Superior temporal gyrus (tissue), 1 donor: Measurements from ENCODE around the gene LRRC75B.
A peak's percentile ranks its signal among the peaks of the same experiment; 100 is the strongest.

Source experiments
- DNase-seq: peaks from one replicate; pipeline ENCODE4 v3.0.0-alpha.2; 2016; ENCODE audit errors: extremely low spot score

LRRC75B gene

GRCh38 chr22:24587251-24587650 lies 5.6 kb downstream of the LRRC75B start:
- DNase-seq = no peak

GRCh38 chr22:24585927-24586546 lies 6.8 kb downstream of the LRRC75B start:
- DNase-seq = no peak

- DNase-seq = no peak
Measured at GRCh38 chr22:24585461-24585860, 7.4 kb downstream of the LRRC75B start.

GRCh38 chr22:24584871-24585411 lies 7.9 kb downstream of the LRRC75B start:
- DNase-seq = no peak

DNA sequence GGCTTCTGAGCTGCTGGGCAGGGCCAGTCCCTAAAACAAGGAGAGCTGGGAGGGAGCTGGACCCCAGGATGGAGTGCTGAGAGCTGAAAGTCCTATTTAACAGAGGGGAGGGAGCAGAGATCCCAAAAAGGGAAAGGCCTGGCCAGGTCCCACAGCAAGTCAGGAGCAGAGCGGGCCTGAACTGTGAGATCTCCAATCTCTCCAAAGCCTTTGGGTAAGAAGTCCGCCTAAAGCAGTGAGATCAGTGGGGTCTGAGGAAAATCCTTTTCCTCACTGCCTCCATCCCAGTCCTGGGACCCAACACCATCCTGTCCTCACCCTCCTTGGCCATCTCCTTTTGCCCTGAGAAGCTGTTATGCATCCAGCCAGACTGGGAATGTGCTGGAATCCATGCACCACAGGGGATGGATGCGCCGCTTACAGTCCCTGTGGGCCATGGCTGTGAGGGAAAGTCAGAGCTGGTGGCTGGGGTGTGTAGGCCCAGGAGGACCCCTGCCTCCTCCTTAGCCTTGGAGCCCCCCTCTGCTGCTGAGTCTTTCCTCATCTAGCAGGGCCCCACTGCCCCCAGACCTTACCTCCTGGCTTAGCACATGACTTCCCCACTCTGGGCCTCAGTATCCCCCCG lies 8.6 kb downstream of the LRRC75B start:
- no peak for DNase-seq

GRCh38 chr22:24583221-24584165 lies 9.4 kb downstream of the LRRC75B start:
- no peak for DNase-seq

GRCh38 chr22:24582056-24582814 lies 10.6 kb downstream of the LRRC75B start:
- no peak for DNase-seq

DNA sequence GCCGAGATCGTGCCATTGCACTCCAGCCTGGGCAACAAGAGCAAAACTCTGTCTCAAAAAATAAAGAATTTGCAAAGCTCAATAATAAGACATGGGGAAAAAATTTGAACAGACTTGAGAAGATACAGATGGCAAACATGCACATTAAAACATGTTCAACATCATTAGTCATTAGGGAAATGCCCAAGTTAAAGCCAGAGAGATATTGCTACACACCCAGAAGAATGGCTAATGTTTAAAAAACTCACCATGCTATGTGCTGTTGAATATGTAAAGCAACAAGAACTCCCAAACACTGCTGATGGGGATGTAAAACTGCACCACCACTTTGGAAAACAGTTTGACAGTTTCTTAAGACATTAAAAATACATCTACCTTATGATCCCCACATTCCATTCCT lies 12.6 kb downstream of the LRRC75B start:
- no peak for DNase-seq

DNA sequence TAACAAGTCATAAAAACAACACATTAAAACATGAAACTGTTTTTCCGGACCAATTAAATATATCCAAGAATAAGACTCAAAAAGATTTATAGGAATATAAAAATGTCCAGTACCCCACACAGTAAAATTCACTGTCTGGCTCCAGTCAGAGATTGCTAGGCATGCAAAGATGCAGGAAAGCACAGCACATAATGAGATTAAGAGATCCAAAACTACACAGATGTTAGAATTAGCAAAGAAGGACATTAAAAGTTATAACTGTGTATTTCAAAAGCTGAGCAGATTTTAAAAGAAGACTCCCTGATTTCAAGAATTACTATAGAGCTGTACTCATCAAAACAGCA lies 13.6 kb downstream of the LRRC75B start:
- no peak for DNase-seq

DNA sequence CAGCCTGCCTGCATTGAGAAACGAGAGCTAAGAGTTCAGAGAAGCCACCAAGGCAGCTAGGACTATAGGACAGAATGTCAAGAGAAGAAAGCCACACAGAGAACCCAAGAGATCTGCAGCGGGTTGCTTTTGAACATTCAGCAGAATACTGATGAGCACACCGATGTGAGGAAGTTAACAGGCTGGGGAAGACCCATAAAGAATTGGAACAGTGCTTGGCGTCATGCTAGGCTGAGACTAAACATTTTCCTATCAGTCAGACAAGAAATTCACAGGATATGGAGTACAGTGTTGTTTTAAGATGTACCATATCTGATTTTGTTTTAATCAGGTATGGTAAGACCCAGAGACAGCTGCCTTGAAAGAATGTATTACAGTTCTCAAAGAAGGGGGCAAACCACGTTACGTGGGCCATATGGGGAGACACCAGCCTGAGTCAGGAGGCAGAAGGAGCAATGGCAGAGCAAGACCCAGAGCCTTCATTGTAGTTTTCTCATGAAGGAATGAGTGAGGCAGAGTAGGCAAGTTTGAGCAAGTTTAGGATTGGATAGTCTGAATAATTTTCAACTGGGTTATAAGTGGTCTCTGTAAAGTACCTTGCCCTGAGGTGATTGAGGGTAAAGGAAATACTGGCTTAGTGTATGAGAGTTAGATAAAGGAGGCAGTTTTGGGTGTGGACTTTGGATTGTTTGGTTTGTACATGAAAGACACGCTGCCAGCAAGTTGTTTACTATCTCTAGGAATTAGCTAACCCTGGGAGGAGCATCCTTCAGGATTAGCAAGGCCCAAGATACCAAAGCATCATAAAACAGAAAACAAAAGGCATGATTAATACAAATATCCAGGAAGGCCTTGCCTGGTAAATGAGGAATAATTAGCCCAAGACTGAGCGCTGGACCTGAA lies 14.3 kb downstream of the LRRC75B start:
- DNase-seq = no peak

DNA sequence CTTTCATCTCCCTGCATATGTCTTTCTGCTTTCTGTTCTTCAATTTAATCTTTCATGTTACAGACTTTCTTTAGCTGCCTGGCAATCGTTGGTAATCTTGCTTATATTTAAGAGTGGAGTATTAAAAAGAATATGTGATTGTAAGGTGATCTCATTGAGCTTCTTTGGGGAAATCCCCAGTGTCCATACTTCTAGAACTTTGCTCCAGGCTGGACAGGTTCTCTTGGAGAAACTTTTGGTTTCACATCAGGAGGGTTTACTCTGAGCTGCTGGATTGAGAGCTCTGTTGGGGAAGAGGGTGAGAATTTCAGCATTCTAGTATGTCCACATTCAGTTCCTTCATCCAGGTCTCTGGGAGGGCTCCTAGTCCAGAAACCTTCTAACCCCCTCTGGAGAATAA lies 16.1 kb downstream of the LRRC75B start:
- DNase-seq = no peak

GRCh38 chr22:24571266-24571665 lies 21.6 kb downstream of the LRRC75B start:
- DNase-seq = no peak

GRCh38 chr22:24567668-24568067 lies 25.2 kb downstream of the LRRC75B start:
- DNase-seq = no peak

DNA sequence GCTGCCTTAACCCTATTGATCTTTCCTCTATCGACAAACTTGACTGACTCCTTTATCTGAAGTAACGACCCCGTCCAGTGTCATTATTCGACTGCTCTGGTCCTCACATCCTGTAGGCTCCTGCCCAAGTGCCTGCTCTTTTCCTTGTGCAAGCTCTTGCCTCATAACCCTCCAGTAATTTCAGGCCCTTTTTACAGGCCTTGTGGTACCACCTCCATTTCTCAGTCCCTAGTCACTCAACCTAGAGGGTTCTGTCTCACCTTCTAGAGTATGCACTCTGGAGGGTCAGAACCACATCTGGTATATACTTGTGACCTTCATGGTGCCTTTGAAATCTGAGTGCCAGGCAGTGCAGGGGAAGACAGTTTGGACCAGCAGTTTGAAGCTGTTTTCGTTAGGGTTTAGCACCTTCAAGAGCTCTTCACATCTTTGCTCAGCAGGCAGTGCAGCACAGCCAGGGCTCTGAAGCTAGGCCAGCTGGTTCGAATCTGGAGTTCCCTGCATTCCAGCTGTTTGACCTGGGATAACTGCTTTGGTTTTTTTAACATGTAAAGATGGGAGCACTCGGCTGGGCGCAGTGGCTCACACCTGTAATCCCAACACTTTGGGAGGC lies 25.9 kb downstream of the LRRC75B start:
- DNase-seq = no peak

GRCh38 chr22:24565077-24565476 lies 27.8 kb downstream of the LRRC75B start:
- no peak for DNase-seq

- no peak for DNase-seq
Measured at GRCh38 chr22:24564376-24565058, 28.4 kb downstream of the LRRC75B start.

DNA sequence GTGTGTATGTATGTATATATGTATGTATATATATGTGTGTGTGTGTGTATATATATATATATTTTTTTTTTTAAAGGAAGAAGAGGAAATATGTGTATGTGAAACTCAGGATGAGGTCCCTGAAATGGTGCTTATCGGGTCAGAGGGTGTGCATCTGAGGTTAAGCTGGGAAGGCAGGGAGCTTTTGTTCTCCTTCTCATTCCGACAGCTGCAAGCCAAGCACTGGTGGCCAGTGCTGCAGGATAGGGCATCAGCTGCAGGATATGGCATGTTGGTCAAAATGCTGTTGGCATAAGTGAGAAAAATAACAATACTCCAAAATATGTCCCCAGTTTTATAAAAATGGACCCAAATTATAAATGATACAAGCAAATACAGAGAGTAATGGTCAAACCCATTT lies 29.6 kb downstream of the LRRC75B start:
- no peak for DNase-seq

- DNase-seq = no peak
Measured at GRCh38 chr22:24559471-24559870, 33.4 kb downstream of the LRRC75B start.

- DNase-seq = peak; percentile 98
Measured at GRCh38 chr22:24555165-24556039, 37.5 kb downstream of the LRRC75B start, which contains the start of gene SNRPD3. Gene SNRPD3, plus strand, starts transcription at chr22:24555999. Its CDS starts 1,676 bp downstream, at chr22:24557675.
